Uterus (tissue), 2 donors: ENCODE results near the gene VSIR.

ENCODE experiments used
- CTCF ChIP-seq, 4 experiments: fragments of 200-600 bp in 2 of 4; fragments of 450-650 bp in 2 of 4; sonication (generic) in 2 of 4; IDR thresholded peaks; one replicate each; pipeline ENCODE4 v1.5.1; 2016 to 2019; ENCODE audit warnings: antibody characterized with exemption in 4 of 4, mild to moderate bottlenecking in 2 of 4, moderate library complexity in 1 of 4
- POLR2A ChIP-seq, 2 donors: fragments of 450-650 bp; IDR thresholded peaks; one replicate each; pipeline ENCODE4 v1.6.1; 2016; ENCODE audit warnings: antibody characterized with exemption in 2 of 2, mild to moderate bottlenecking in 1 of 2, moderate library complexity in 1 of 2

DNA sequence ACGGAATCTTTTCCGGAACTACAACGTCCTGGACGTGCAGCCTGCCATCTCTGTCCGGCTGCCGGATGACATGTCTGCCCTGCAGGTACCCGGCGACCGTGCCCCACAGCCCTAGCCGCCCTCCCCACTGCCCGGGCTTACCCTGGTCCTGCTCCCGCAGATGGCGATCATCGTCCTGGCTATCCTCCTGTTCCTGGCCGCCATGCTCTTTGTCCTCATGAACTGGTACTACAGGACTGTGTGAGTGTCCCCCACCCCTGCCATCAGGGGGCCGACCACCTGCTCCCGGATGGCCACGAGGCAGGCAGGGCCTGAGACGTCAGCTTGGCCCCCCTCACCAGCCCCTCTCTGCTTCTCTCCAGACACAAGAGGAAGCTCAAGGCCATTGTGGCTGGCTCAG, 38.0 kb upstream of the VSIR start:
- no peak for TF ChIP-seq POLR2A (IDR thresholded peaks at IDR 0.05)
- no peak for TF ChIP-seq CTCF (IDR thresholded peaks at IDR 0.05)
